NCI-H2196 (cell line): ENCODE measurements around the gene ALDOA.
"Not testable (repeated sequence)": the region's sequence is repeated elsewhere in the genome, so short reads cannot be mapped to it uniquely, and the experiment has no call there.

Source experiments
- DNase-seq: peaks from one replicate; lab custom pipeline; 2025; ENCODE audit not compliant: unreplicated experiment; lab: John Stamatoyannopoulos, UW

The ALDOA gene

DNA sequence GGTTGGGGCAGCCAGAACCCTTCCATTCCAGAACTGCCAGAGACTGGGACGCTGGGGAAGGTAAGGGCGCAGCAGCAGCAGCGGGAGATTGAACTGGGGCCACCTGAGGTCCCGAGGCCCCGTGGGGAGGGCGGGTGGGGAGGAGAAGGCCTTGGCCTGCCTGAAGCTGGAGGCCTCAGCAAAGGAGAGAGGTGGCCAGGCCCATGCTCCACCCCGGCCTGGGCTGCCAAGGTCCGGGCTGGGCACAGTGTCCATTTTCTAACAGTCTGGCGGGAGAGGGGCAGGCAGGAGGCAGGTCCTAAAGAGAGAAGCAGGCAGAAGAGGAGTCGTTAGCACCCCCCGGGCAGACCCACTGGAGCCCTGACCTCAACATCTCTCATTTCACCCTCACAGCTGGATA is 48.9 kb downstream of the ALDOA start:
- DNase-seq, result no peak

GRCh38 chr16:30114833-30115232 is 49.3 kb downstream of the ALDOA start:
- not testable (repeated sequence) for DNase-seq

GRCh38 chr16:30115238-30115637 is 49.7 kb downstream of the ALDOA start:
- DNase-seq, result peak; percentile 23

GRCh38 chr16:30116291-30117207 is 51.0 kb downstream of the ALDOA start:
- DNase-seq, result no peak

DNA sequence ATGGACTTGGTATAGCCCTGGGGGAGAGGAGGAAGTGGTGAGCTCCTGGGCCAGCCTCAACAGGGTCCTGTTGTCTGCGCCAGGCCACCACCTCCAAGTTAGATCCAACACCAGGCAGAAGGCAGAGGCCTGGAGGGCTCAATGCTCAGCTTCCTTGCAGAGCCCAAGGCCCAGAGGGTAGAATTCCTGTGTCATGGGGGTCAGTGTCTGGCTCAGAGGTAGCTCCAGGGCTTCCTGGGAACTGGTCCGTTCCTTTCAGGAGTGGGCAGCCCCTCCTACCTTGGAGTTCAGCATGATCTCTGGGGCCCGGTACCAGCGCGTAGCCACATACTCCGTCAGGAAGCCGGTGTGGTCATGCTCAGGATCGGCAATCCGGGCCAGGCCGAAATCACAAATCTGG is 52.2 kb downstream of the ALDOA start:
- no peak for DNase-seq

DNA sequence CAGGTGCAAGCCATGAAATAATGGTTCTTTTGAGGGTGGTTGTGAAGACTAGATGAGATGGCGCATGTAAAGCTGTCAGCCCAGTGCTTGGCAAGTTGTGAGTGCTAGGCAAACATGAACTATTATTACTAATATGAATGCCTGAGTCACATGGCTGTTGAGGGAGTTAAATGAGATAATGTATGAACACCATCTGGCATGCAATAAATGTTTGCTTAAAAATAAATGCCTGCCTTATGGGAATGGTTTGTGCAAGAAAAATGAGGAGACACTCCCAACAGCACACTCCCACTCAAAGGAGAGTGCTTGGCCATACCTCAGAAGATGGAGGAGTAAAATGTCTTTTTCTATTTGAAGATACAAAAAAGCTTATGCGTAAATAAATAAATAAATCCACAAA is 53.9 kb downstream of the ALDOA start:
- DNase-seq, result no peak
